IMR-90 (cell line): ENCODE measurements around the gene GTF2A2. TPM values are rescaled to one million over a fixed set of nuclear protein-coding genes. Genes with fewer than 3 reads are reported as not detected.

Source experiments
- ATAC-seq: fragments of 200-7000 bp; cut with Tn5 transposase; 2 replicates; pipeline ENCODE4 v1.9.1; 2020; ENCODE audit warnings: low read depth, mild to moderate bottlenecking, moderate library complexity
- BruUV-seq: library from RNA; stranded (reverse); fragments of 400-500 nt; replicated peaks from 2 replicates; lab custom pipeline; 2021; lab: Mats Ljungman, UMichigan
- CTCF ChIA-PET: fragments of 300-600 bp; formaldehyde crosslinking; extraction: SDS; loops from one replicate; lab custom pipeline; 2021; ENCODE audit warnings: antibody characterized with exemption; lab: Yijun Ruan, JAX
- POLR2A ChIA-PET: fragments of 300-600 bp; sonication (Branson Sonifier 250); formaldehyde crosslinking; loops from one replicate; lab custom pipeline; 2022; ENCODE audit warnings: antibody characterized with exemption; ENCODE audit not compliant: unreplicated experiment; lab: Charles Lee
- DNase-seq: peaks from one replicate; pipeline ENCODE4 v3.0.0; 2013
- H2AFZ ChIP-seq: replicated peaks from 2 replicates; pipeline ENCODE3; 2013; ENCODE audit warnings: low read length, mild to moderate bottlenecking; ENCODE audit not compliant: poor library complexity
- H2AK5ac ChIP-seq: 2 replicates; pipeline ENCODE4 v1.6.1; 2013; ENCODE audit warnings: low read depth, low read length, inconsistent platforms
- H2AK9ac ChIP-seq: replicated peaks from 2 replicates; pipeline ENCODE3; 2013; ENCODE audit warnings: mild to moderate bottlenecking, low read depth, low read length, moderate library complexity; ENCODE audit not compliant: poor library complexity
- H2BK120ac ChIP-seq: 2 replicates; pipeline ENCODE4 v1.6.1; 2013; ENCODE audit warnings: low read depth, low read length, inconsistent platforms
- H2BK15ac ChIP-seq: 3 replicates; pipeline ENCODE4 v1.6.1; 2013; ENCODE audit warnings: low read depth, low read length, inconsistent platforms
- H2BK20ac ChIP-seq: 2 replicates; pipeline ENCODE4 v1.6.1; 2013; ENCODE audit warnings: low read depth, mild to moderate bottlenecking, inconsistent platforms, low read length, moderate library complexity
- H2BK5ac ChIP-seq: 2 replicates; pipeline ENCODE4 v1.6.1; 2013; ENCODE audit warnings: mild to moderate bottlenecking, low read depth, low read length, inconsistent platforms; ENCODE audit not compliant: poor library complexity, severe bottlenecking
- H3K14ac ChIP-seq: replicated peaks from 2 replicates; pipeline ENCODE4 v1.6.1; 2013; ENCODE audit warnings: low read depth, low read length, inconsistent platforms
- H3K18ac ChIP-seq: 2 replicates; pipeline ENCODE4 v1.6.1; 2013; ENCODE audit warnings: low read depth, low read length, control low read depth
- H3K23ac ChIP-seq: 2 replicates; pipeline ENCODE4 v1.6.1; 2013; ENCODE audit warnings: low read depth, low read length, inconsistent platforms
- H3K27ac ChIP-seq: 2 replicates; pipeline ENCODE4 v1.5.1; 2013; ENCODE audit warnings: mild to moderate bottlenecking, control low read depth, low read length; ENCODE audit not compliant: insufficient read depth
- H3K27me3 ChIP-seq: 2 replicates; pipeline ENCODE4 v1.6.1; 2013; ENCODE audit warnings: low read length; ENCODE audit not compliant: control insufficient read depth, insufficient read depth
- H3K36me3 ChIP-seq: 2 replicates; pipeline ENCODE4 v1.6.1; 2013; ENCODE audit warnings: low read length, mixed read lengths; ENCODE audit not compliant: control insufficient read depth, insufficient read depth
- H3K4ac ChIP-seq: 2 replicates; pipeline ENCODE4 v1.6.1; 2013; ENCODE audit warnings: low read depth, low read length, inconsistent platforms
- H3K4me1 ChIP-seq: 2 replicates; pipeline ENCODE4 v1.6.1; 2013; ENCODE audit warnings: low read length, mixed read lengths; ENCODE audit not compliant: control insufficient read depth, insufficient read depth
- H3K4me2 ChIP-seq: 2 replicates; pipeline ENCODE4 v1.6.1; 2013; ENCODE audit warnings: low read depth, mild to moderate bottlenecking, control low read depth, low read length, moderate library complexity
- H3K4me3 ChIP-seq: 2 replicates; pipeline ENCODE4 v1.5.1; 2013; ENCODE audit warnings: low read depth, mild to moderate bottlenecking, control low read depth, low read length, moderate library complexity; ENCODE audit not compliant: insufficient read depth
- H3K56ac ChIP-seq: 2 replicates; pipeline ENCODE4 v1.6.1; 2013; ENCODE audit warnings: low read length, inconsistent platforms; ENCODE audit not compliant: insufficient read depth; ENCODE audit errors: extremely low read depth
- H3K79me1 ChIP-seq, 2 experiments: 2 replicates each; pipeline ENCODE4 v1.6.1; 2013; ENCODE audit warnings: low read length in 2 of 2, inconsistent platforms in 1 of 2, low read depth in 1 of 2
- H3K9ac ChIP-seq: 2 replicates; pipeline ENCODE4 v1.6.1; 2013; ENCODE audit warnings: low read depth, low read length, control low read depth
- H3K9me1 ChIP-seq: 2 replicates; pipeline ENCODE4 v1.6.1; 2013; ENCODE audit warnings: low read length, inconsistent platforms; ENCODE audit not compliant: insufficient read depth
- H3K9me3 ChIP-seq: 2 replicates; pipeline ENCODE4 v1.6.1; 2013; ENCODE audit warnings: low read length; ENCODE audit not compliant: control insufficient read depth, insufficient read depth
- H4K20me1 ChIP-seq: 2 replicates; pipeline ENCODE4 v1.6.1; 2013; ENCODE audit warnings: low read length, inconsistent platforms; ENCODE audit not compliant: insufficient read depth
- H4K5ac ChIP-seq: 2 replicates; pipeline ENCODE4 v1.6.1; 2013; ENCODE audit warnings: mild to moderate bottlenecking, low read depth, low read length, control low read depth
- H4K8ac ChIP-seq, 2 experiments: 2 replicates each; pipeline ENCODE4 v1.6.1; 2013; ENCODE audit warnings: low read depth in 2 of 2, low read length in 2 of 2, control low read depth in 1 of 2, inconsistent platforms in 1 of 2
- H4K91ac ChIP-seq: 2 replicates; pipeline ENCODE4 v1.6.1; 2013; ENCODE audit warnings: low read depth, low read length, inconsistent platforms; ENCODE audit not compliant: insufficient read depth
- BHLHE40 ChIP-seq: fragments of 150-350 bp; IDR thresholded peaks from 2 replicates; pipeline ENCODE4 v1.6.1; 2016; ENCODE audit warnings: mild to moderate bottlenecking, low read depth, low read length
- CEBPB ChIP-seq: IDR thresholded peaks from 2 replicates; pipeline ENCODE4 v1.6.1; 2012; ENCODE audit warnings: low read depth, low read length, improper control_type of control experiment
- CHD1 ChIP-seq: IDR thresholded peaks from 2 replicates; pipeline ENCODE4 v1.6.1; 2012; ENCODE audit warnings: low read depth, low read length, improper control_type of control experiment
- CTCF ChIP-seq: conservative IDR thresholded peaks from 2 replicates; pipeline ENCODE4 v1.5.1; 2012; ENCODE audit warnings: mild to moderate bottlenecking, low read depth, low read length, improper control_type of control experiment
- ELK1 ChIP-seq: fragments of 150-350 bp; IDR thresholded peaks from 2 replicates; pipeline ENCODE4 v1.6.1; 2016; ENCODE audit warnings: low read depth, mild to moderate bottlenecking, low read length, moderate library complexity, borderline replicate concordance
- FOS ChIP-seq: fragments of 150-350 bp; IDR thresholded peaks from 2 replicates; pipeline ENCODE4 v1.6.1; 2016; ENCODE audit warnings: low read depth, low read length
- MAFK ChIP-seq: IDR thresholded peaks from 2 replicates; pipeline ENCODE4 v1.6.1; 2012; ENCODE audit warnings: low read depth, low read length, improper control_type of control experiment
- MAZ ChIP-seq: IDR thresholded peaks from 2 replicates; pipeline ENCODE4 v1.6.1; 2012; ENCODE audit warnings: low read depth, mild to moderate bottlenecking, low read length, improper control_type of control experiment, moderate library complexity, borderline replicate concordance
- MXI1 ChIP-seq: IDR thresholded peaks from 2 replicates; pipeline ENCODE4 v1.6.1; 2012; ENCODE audit warnings: low read depth, mild to moderate bottlenecking, low read length, moderate library complexity, borderline replicate concordance
- POLR2A ChIP-seq: IDR thresholded peaks from 2 replicates; pipeline ENCODE4 v1.6.1; 2012; ENCODE audit warnings: mild to moderate bottlenecking, low read depth, low read length
- RAD21 ChIP-seq: IDR thresholded peaks from 2 replicates; pipeline ENCODE4 v1.6.1; 2012; ENCODE audit warnings: low read length, improper control_type of control experiment
- RFX5 ChIP-seq: IDR thresholded peaks from 2 replicates; pipeline ENCODE4 v1.8.0; 2012; ENCODE audit warnings: low read depth, mild to moderate bottlenecking, low read length, moderate library complexity
- SMC3 ChIP-seq: fragments of 150-350 bp; IDR thresholded peaks from 2 replicates; pipeline ENCODE4 v1.6.1; 2016; ENCODE audit warnings: low read depth, mild to moderate bottlenecking, antibody characterized with exemption, low read length, moderate library complexity
- WGBS, 2 experiments: methylation state at CpG; one replicate each; pipeline versions ENCODE4 v1.1.5 to v1.1.7; 2013; ENCODE audit warnings: missing lambda C conversion rate in 2 of 2; ENCODE audit not compliant: insufficient read length in 1 of 2; ENCODE audit errors: extremely low coverage in 2 of 2; 5-methylcytosine and 5-hydroxymethylcytosine counted together
- dilution Hi-C: fragments of 300-500 bp; cut with HindIII; formaldehyde crosslinking; loops from one replicate; pipeline ENCODE4 v1.14.3; 2018; ENCODE audit warnings: low sequenced_read_pairs; ENCODE audit not compliant: unreplicated experiment
- in situ Hi-C: fragments of 300-500 bp; cut with MboI; formaldehyde crosslinking; loops from 3 replicates; pipeline ENCODE4 v1.14.3; 2019; ENCODE audit warnings: low sequenced_read_pairs, inconsistent platforms, mixed read lengths
- intact Hi-C: fragments of 100-400 bp; cut with micrococcal nuclease; formaldehyde crosslinking; loops from 2 replicates; pipeline ENCODE4 v1.10.0; 2022
- polyA plus RNA-seq, 3 experiments: library from polyadenylated mRNA; depleted of rRNA; stranded (reverse); fragments of >200 nt; gene quantifications; 2 replicates each; pipeline ENCODE4 v1.2.3, GENCODE V29; 2012; ENCODE audit warnings: low replicate concordance in 1 of 3
- total RNA-seq: library from RNA; depleted of rRNA; stranded (reverse); fragments of >200 nt; gene quantifications from 2 replicates; pipeline ENCODE4 v1.2.3, GENCODE V29; 2012

The GTF2A2 gene
- total and polyA plus RNA-seq, 2 of the 4 experiments (the other 2 are of a cell fraction), result 10.2 to 29.9 TPM

GRCh38 chr15:59646277-59646676 is 11.0 kb downstream of the GTF2A2 start:
- Histone ChIP-seq H3K9me3 (no peaks in the 10 kb centered on the region), H3K4me3 (no peak overlapping the region), H3K4ac (no peak overlapping the region), H2AFZ (no peak overlapping the region), H3K56ac (no peak overlapping the region), H2AK5ac (no peak overlapping the region), H4K91ac (no peak overlapping the region), H3K18ac (no peak overlapping the region), H3K9me1 (peaks cover 3% of the 10 kb centered on the region; the same call in 1 of the 2 replicates), H3K27ac (no peak overlapping the region), H2BK15ac (no peak overlapping the region), H3K9ac (no peak overlapping the region), H2BK20ac (no peak overlapping the region), H2BK120ac (no peak overlapping the region), H3K4me1 (peaks cover 2% of the 10 kb centered on the region; the same call in 1 of the 2 replicates), H4K8ac (no peak overlapping the region), H3K14ac (no peak overlapping the region), H2AK9ac (no peak overlapping the region), H3K36me3 (peaks cover 28% of the 10 kb centered on the region), H3K27me3 (no peaks in the 10 kb centered on the region), H4K20me1 (peaks cover 3% of the 10 kb centered on the region; the same call in 1 of the 2 replicates), H3K23ac (no peak overlapping the region), H4K5ac (no peak overlapping the region), H2BK5ac (no peak overlapping the region), H3K79me1 (peaks cover 8 to 31% of the 10 kb centered on the region in 2 experiments; a peak in 3 of 4 replicates), H3K4me2 (no peak overlapping the region)
- TF ChIP-seq MAZ (no peak), ELK1 (no peak), MXI1 (no peak), CEBPB (no peak), BHLHE40 (no peak), POLR2A (no peak), SMC3 (no peak), CTCF (no peak), MAFK (no peak), RFX5 (no peak), RAD21 (no peak), CHD1 (no peak), FOS (no peak)
- no CpG with 5 or more reads among the region's 1 CpG for WGBS, 2 experiments
- DNase-seq (no peak), ATAC-seq (no peak)
- dilution Hi-C loops (no loop called here), in situ Hi-C loops (no loop called here), intact Hi-C loops (no loop called here)
- CTCF ChIA-PET, result interaction anchor here (0.9 kb wide), 1 partner anchor 114 kb away, joined by 3 read pairs; no protein-coding TSS in a partner anchor
- POLR2A ChIA-PET, result no interaction called here
- no TSS peak for BruUV-seq
